ENCODE data around the gene MTHFD1L. TPM values are rescaled to one million over a fixed set of nuclear protein-coding genes. Genes with fewer than 3 reads are reported as not detected.
"Not testable (repeated sequence)": the region's sequence is repeated elsewhere in the genome, so short reads cannot be mapped to it uniquely, and the experiment has no call there.

The MTHFD1L gene
- total RNA-seq, 4 donors from 2014 or later, result 4.7 to 45.9 (median 24.0) TPM

- DNase-seq (ENCODE audit: low spot score) (no peak), ATAC-seq (ENCODE audit: low FRiP score) (no peak)
- no peak for TF ChIP-seq CTCF (IDR thresholded peaks at IDR 0.05)
Measured at GRCh38 chr6:151118461-151119123, 253.1 kb downstream of the MTHFD1L start.

GRCh38 chr6:151119823-151120524 lies 254.5 kb downstream of the MTHFD1L start:
- DNase-seq (ENCODE audit: low spot score) (no peak), ATAC-seq (ENCODE audit: low FRiP score) (no peak)
- no peak for TF ChIP-seq CTCF (IDR thresholded peaks at IDR 0.05)

GRCh38 chr6:151121900-151122299 lies 256.4 kb downstream of the MTHFD1L start:
- no peak for TF ChIP-seq CTCF (IDR thresholded peaks at IDR 0.05)
- no peak for DNase-seq (ENCODE audit: low spot score)
- ATAC-seq (ENCODE audit: low FRiP score), result no peak

GRCh38 chr6:151123641-151124040 lies 258.1 kb downstream of the MTHFD1L start:
- not testable (repeated sequence) for DNase-seq (ENCODE audit: low spot score); ATAC-seq (ENCODE audit: low FRiP score)

- DNase-seq (ENCODE audit: low spot score); ATAC-seq (ENCODE audit: low FRiP score): not testable (repeated sequence)
Measured at GRCh38 chr6:151125242-151125641, 259.7 kb downstream of the MTHFD1L start.

GRCh38 chr6:151125651-151126416 lies 260.3 kb downstream of the MTHFD1L start:
- not testable (repeated sequence) for DNase-seq (ENCODE audit: low spot score); ATAC-seq (ENCODE audit: low FRiP score)

- ATAC-seq (ENCODE audit: low FRiP score); DNase-seq (ENCODE audit: low spot score): not testable (repeated sequence)
Measured at GRCh38 chr6:151126417-151126724, 260.9 kb downstream of the MTHFD1L start.

GRCh38 chr6:151127133-151127798 lies 261.8 kb downstream of the MTHFD1L start:
- not testable (repeated sequence) for ATAC-seq (ENCODE audit: low FRiP score); DNase-seq (ENCODE audit: low spot score)

GRCh38 chr6:151128763-151129370 lies 263.4 kb downstream of the MTHFD1L start:
- no peak for DNase-seq (ENCODE audit: low spot score)
- no peak for TF ChIP-seq CTCF (IDR thresholded peaks at IDR 0.05)
- ATAC-seq (ENCODE audit: low FRiP score), result no peak
